ENCODE results near the gene FUBP3. TPM values are rescaled to one million over a fixed set of nuclear protein-coding genes. Genes with fewer than 3 reads are reported as not detected.

The FUBP3 gene
- total RNA-seq, 1 experiment from 2014 or later: 73.7 TPM

GRCh38 chr9:130616451-130616850 is 37.1 kb downstream of the FUBP3 start:
- ChIA-PET POLR2A (no interaction called here), RAD21 (ENCODE audit: low non-redundant PET in 1 of 2, low total read pairs in 2 of 2, uncharacterized antibody in 2 of 2, unreplicated experiment in 2 of 2) (no interaction called here)

GRCh38 chr9:130623466-130623865 is 44.1 kb downstream of the FUBP3 start:
- DNase-seq (ENCODE audit: low read depth, low spot score) (no peak), ATAC-seq (no peak)
- no TSS peak for BruUV-seq (replicated peaks)
- Histone ChIP-seq H3K4me2 (ENCODE audit: low read length) (no peak overlapping the region), H3K36me3 (ENCODE audit: control insufficient read depth in 1 of 2, insufficient read depth in 2 of 2, low read length in 2 of 2) (peaks cover 62 to 63% of the 10 kb centered on the region in 2 experiments), H2AFZ (ENCODE audit: low read depth, low read length, poor library complexity, severe bottlenecking) (no peak overlapping the region), H3K79me2 (ENCODE audit: insufficient read depth, low read length) (peaks cover 7% of the 10 kb centered on the region; the same call in 1 of the 2 replicates), H3K9ac (ENCODE audit: low read length) (no peak overlapping the region), H3K9me2 (ENCODE audit: insufficient read depth) (no peaks in the 10 kb centered on the region), H3K4me3 (replicated peaks in 1 of 2; ENCODE audit: low read depth in 1 of 2, low read length in 2 of 2) (no peak overlapping the region), H3K4me1 (ENCODE audit: control insufficient read depth in 1 of 2, insufficient read depth in 2 of 2, low read length in 2 of 2) (no peaks in the 10 kb centered on the region), H4K20me1 (ENCODE audit: insufficient read depth) (no peaks in the 10 kb centered on the region), H3K9me3 (ENCODE audit: control insufficient read depth in 1 of 2, insufficient read depth in 1 of 2, low read depth in 1 of 2, low read length in 2 of 2) (no peaks in the 10 kb centered on the region), H3K27ac (ENCODE audit: low read depth, low read length) (no peak overlapping the region), H3K27me3 (ENCODE audit: insufficient read depth, low read length) (no peaks in the 10 kb centered on the region)
- ChIA-PET CTCF (no interaction called here), POLR2A (no interaction called here), RAD21 (ENCODE audit: low non-redundant PET in 1 of 2, low total read pairs in 2 of 2, uncharacterized antibody in 2 of 2, unreplicated experiment in 2 of 2) (no interaction called here)
- intact Hi-C loops (cut with micrococcal nuclease): no loop called here
- TF ChIP-seq SIN3A (IDR thresholded peaks at IDR 0.05; ENCODE audit: low read depth) (no peak), TCF7L2 (IDR thresholded peaks at IDR 0.05; ENCODE audit: borderline replicate concordance, extremely low read depth, insufficient read depth, insufficient read length) (no peak), ELF1 (IDR thresholded peaks at IDR 0.05; ENCODE audit: borderline replicate concordance, low read depth) (no peak), CEBPB (IDR thresholded peaks at IDR 0.05; ENCODE audit: low read depth) (no peak), ZFX (IDR thresholded peaks at IDR 0.05) (no peak), FOSL1 (IDR thresholded peaks at IDR 0.05; ENCODE audit: low read depth) (no peak), EGR1 (IDR thresholded peaks at IDR 0.05; ENCODE audit: low read depth) (no peak), ZBTB33 (IDR thresholded peaks at IDR 0.05; ENCODE audit: extremely low read depth, insufficient replicate concordance, low read length) (no peak), RAD21 (IDR thresholded peaks at IDR 0.05; ENCODE audit: low read depth) (no peak), YY1 (IDR thresholded peaks at IDR 0.05; ENCODE audit: extremely low read depth, insufficient replicate concordance, low read depth, low read length) (no peak)

More at GRCh38 chr9:130616451-130616850, 37.1 kb downstream of the FUBP3 start:
- CTCF ChIA-PET: no interaction called here
- no peaks in the 10 kb centered on the region for H3K9me3 ChIP-seq (ENCODE audit: control insufficient read depth in 1 of 2, insufficient read depth in 1 of 2, low read depth in 1 of 2, low read length in 2 of 2)
- no peak for DNase-seq (ENCODE audit: low read depth, low spot score)
- no peaks in the 10 kb centered on the region for H3K4me1 ChIP-seq (ENCODE audit: control insufficient read depth in 1 of 2, insufficient read depth in 2 of 2, low read length in 2 of 2)
- intact Hi-C loops (cut with micrococcal nuclease): no loop called here
- TF ChIP-seq ZNF274 (IDR thresholded peaks at IDR 0.05; ENCODE audit: low read depth, low read length): no peak
- no peaks in the 10 kb centered on the region for H4K20me1 ChIP-seq (ENCODE audit: insufficient read depth)
- H3K4me2 ChIP-seq (ENCODE audit: low read length): no peak overlapping the region
- BruUV-seq (replicated peaks): no TSS peak
- peaks cover 71 to 75% of the 10 kb centered on the region in 2 experiments for H3K36me3 ChIP-seq (ENCODE audit: control insufficient read depth in 1 of 2, insufficient read depth in 2 of 2, low read length in 2 of 2)
- no peak overlapping the region for H3K4me3 ChIP-seq (replicated peaks in 1 of 2; ENCODE audit: low read depth in 1 of 2, low read length in 2 of 2)
- no peak overlapping the region for H2AFZ ChIP-seq (ENCODE audit: low read depth, low read length, poor library complexity, severe bottlenecking)
- H3K27ac ChIP-seq (ENCODE audit: low read depth, low read length): no peak overlapping the region
- no peaks in the 10 kb centered on the region for H3K9me2 ChIP-seq (ENCODE audit: insufficient read depth)
- no peak for ATAC-seq
- H3K27me3 ChIP-seq (ENCODE audit: insufficient read depth, low read length): no peaks in the 10 kb centered on the region
- 0 out of 2 replicates have a peak, but pooled peaks cover 3% of the 10 kb centered on the region for H3K79me2 ChIP-seq (ENCODE audit: insufficient read depth, low read length)
- H3K9ac ChIP-seq (ENCODE audit: low read length): no peak overlapping the region

Data from HCT116 (cell line).